ENCODE results near the gene B3GNT7.

The B3GNT7 gene

GRCh38 chr2:231415029-231415428 is 19.5 kb downstream of the B3GNT7 start:
- H3K4me1 ChIP-seq (ENCODE audit: control insufficient read depth, insufficient read depth, low read length, poor library complexity, severe bottlenecking), result peaks cover 9% of the 10 kb centered on the region
- no peaks in the 10 kb centered on the region for H3K36me3 ChIP-seq (ENCODE audit: control insufficient read depth, insufficient read depth, low read length)
- H3K9me3 ChIP-seq (ENCODE audit: control insufficient read depth, low read length), result peaks cover 3% of the 10 kb centered on the region
- H3K27ac ChIP-seq (ENCODE audit: low read depth, low read length, severe bottlenecking), result no peak overlapping the region
- H3K4me3 ChIP-seq (ENCODE audit: extremely low read depth, insufficient read depth, low read length, poor library complexity, severe bottlenecking), result no peak overlapping the region

- no peaks in the 10 kb centered on the region for H3K9me3 ChIP-seq (ENCODE audit: control insufficient read depth, low read length)
- H3K27ac ChIP-seq (ENCODE audit: low read depth, low read length, severe bottlenecking), result no peak overlapping the region
- no peaks in the 10 kb centered on the region for H3K36me3 ChIP-seq (ENCODE audit: control insufficient read depth, insufficient read depth, low read length)
- 85 to 89% methylated on average over 21 to 26 of the region's 26 CpGs for WGBS, 2 experiments (ENCODE audit: insufficient coverage in 2 of 2)
- H3K4me3 ChIP-seq (ENCODE audit: extremely low read depth, insufficient read depth, low read length, poor library complexity, severe bottlenecking), result no peak overlapping the region
- peaks cover 5% of the 10 kb centered on the region for H3K4me1 ChIP-seq (ENCODE audit: control insufficient read depth, insufficient read depth, low read length, poor library complexity, severe bottlenecking)
Measured at GRCh38 chr2:231418820-231419640, 23.5 kb downstream of the B3GNT7 start.

GRCh38 chr2:231421051-231421580 is 25.6 kb downstream of the B3GNT7 start:
- no peaks in the 10 kb centered on the region for H3K4me1 ChIP-seq (ENCODE audit: control insufficient read depth, insufficient read depth, low read length, poor library complexity, severe bottlenecking)
- no peaks in the 10 kb centered on the region for H3K9me3 ChIP-seq (ENCODE audit: control insufficient read depth, low read length)
- H3K4me3 ChIP-seq (ENCODE audit: extremely low read depth, insufficient read depth, low read length, poor library complexity, severe bottlenecking), result no peak overlapping the region
- H3K36me3 ChIP-seq (ENCODE audit: control insufficient read depth, insufficient read depth, low read length), result no peaks in the 10 kb centered on the region
- WGBS, 2 experiments (ENCODE audit: insufficient coverage in 2 of 2), result 82 to 92% methylated on average over 9 of the region's 9 CpGs
- H3K27ac ChIP-seq (ENCODE audit: low read depth, low read length, severe bottlenecking), result no peak overlapping the region

GRCh38 chr2:231422056-231422455 is 26.5 kb downstream of the B3GNT7 start:
- Histone ChIP-seq H3K27ac (ENCODE audit: low read depth, low read length, severe bottlenecking) (no peak overlapping the region), H3K36me3 (ENCODE audit: control insufficient read depth, insufficient read depth, low read length) (no peaks in the 10 kb centered on the region), H3K4me3 (ENCODE audit: extremely low read depth, insufficient read depth, low read length, poor library complexity, severe bottlenecking) (no peak overlapping the region), H3K9me3 (ENCODE audit: control insufficient read depth, low read length) (no peaks in the 10 kb centered on the region), H3K4me1 (ENCODE audit: control insufficient read depth, insufficient read depth, low read length, poor library complexity, severe bottlenecking) (no peaks in the 10 kb centered on the region)
- 100% methylated on average over 1 of the region's 2 CpGs; no CpG with 5 or more reads in 1 of the 2 experiments for WGBS, 2 experiments (ENCODE audit: insufficient coverage in 2 of 2)

- WGBS, 2 experiments (ENCODE audit: insufficient coverage in 2 of 2), result 96 to 98% methylated on average over 7 of the region's 10 CpGs
- Histone ChIP-seq H3K27ac (ENCODE audit: low read depth, low read length, severe bottlenecking) (no peak overlapping the region), H3K4me1 (ENCODE audit: control insufficient read depth, insufficient read depth, low read length, poor library complexity, severe bottlenecking) (no peaks in the 10 kb centered on the region)
Measured at GRCh38 chr2:231423176-231423575, 27.7 kb downstream of the B3GNT7 start.

GRCh38 chr2:231425291-231425810 is 29.8 kb downstream of the B3GNT7 start:
- H3K4me3 ChIP-seq (ENCODE audit: extremely low read depth, insufficient read depth, low read length, poor library complexity, severe bottlenecking), result no peak overlapping the region
- H3K27ac ChIP-seq (ENCODE audit: low read depth, low read length, severe bottlenecking), result no peak overlapping the region
- H3K36me3 ChIP-seq (ENCODE audit: control insufficient read depth, insufficient read depth, low read length), result no peaks in the 10 kb centered on the region
- no peaks in the 10 kb centered on the region for H3K4me1 ChIP-seq (ENCODE audit: control insufficient read depth, insufficient read depth, low read length, poor library complexity, severe bottlenecking)
- H3K9me3 ChIP-seq (ENCODE audit: control insufficient read depth, low read length), result no peaks in the 10 kb centered on the region
- 68 to 69% methylated on average over 4 to 7 of the region's 8 CpGs for WGBS, 2 experiments (ENCODE audit: insufficient coverage in 2 of 2)

More at GRCh38 chr2:231423176-231423575, 27.7 kb downstream of the B3GNT7 start:
- Histone ChIP-seq H3K4me3 (ENCODE audit: extremely low read depth, insufficient read depth, low read length, poor library complexity, severe bottlenecking) (no peak overlapping the region), H3K36me3 (ENCODE audit: control insufficient read depth, insufficient read depth, low read length) (no peaks in the 10 kb centered on the region), H3K9me3 (ENCODE audit: control insufficient read depth, low read length) (no peaks in the 10 kb centered on the region)

- H3K4me1 ChIP-seq (ENCODE audit: control insufficient read depth, insufficient read depth, low read length, poor library complexity, severe bottlenecking), result no peaks in the 10 kb centered on the region
- no peaks in the 10 kb centered on the region for H3K36me3 ChIP-seq (ENCODE audit: control insufficient read depth, insufficient read depth, low read length)
- no peak overlapping the region for H3K4me3 ChIP-seq (ENCODE audit: extremely low read depth, insufficient read depth, low read length, poor library complexity, severe bottlenecking)
- no peaks in the 10 kb centered on the region for H3K9me3 ChIP-seq (ENCODE audit: control insufficient read depth, low read length)
- 76 to 80% methylated on average over 16 to 19 of the region's 21 CpGs for WGBS, 2 experiments (ENCODE audit: insufficient coverage in 2 of 2)
- H3K27ac ChIP-seq (ENCODE audit: low read depth, low read length, severe bottlenecking), result no peak overlapping the region
Measured at GRCh38 chr2:231425811-231426703, 30.5 kb downstream of the B3GNT7 start.

GRCh38 chr2:231427116-231427515 is 31.6 kb downstream of the B3GNT7 start:
- no peaks in the 10 kb centered on the region for H3K9me3 ChIP-seq (ENCODE audit: control insufficient read depth, low read length)
- no peak overlapping the region for H3K27ac ChIP-seq (ENCODE audit: low read depth, low read length, severe bottlenecking)
- H3K4me3 ChIP-seq (ENCODE audit: extremely low read depth, insufficient read depth, low read length, poor library complexity, severe bottlenecking), result no peak overlapping the region
- no peaks in the 10 kb centered on the region for H3K4me1 ChIP-seq (ENCODE audit: control insufficient read depth, insufficient read depth, low read length, poor library complexity, severe bottlenecking)
- no CpG with 5 or more reads among the region's 3 CpGs for WGBS, 2 experiments (ENCODE audit: insufficient coverage in 2 of 2)
- no peaks in the 10 kb centered on the region for H3K36me3 ChIP-seq (ENCODE audit: control insufficient read depth, insufficient read depth, low read length)

GRCh38 chr2:231429152-231429551 is 33.6 kb downstream of the B3GNT7 start:
- WGBS, 2 experiments (ENCODE audit: insufficient coverage in 2 of 2), result 64 to 66% methylated on average over 4 of the region's 6 CpGs
- no peaks in the 10 kb centered on the region for H3K4me1 ChIP-seq (ENCODE audit: control insufficient read depth, insufficient read depth, low read length, poor library complexity, severe bottlenecking)
- H3K9me3 ChIP-seq (ENCODE audit: control insufficient read depth, low read length), result no peaks in the 10 kb centered on the region
- no peak overlapping the region for H3K4me3 ChIP-seq (ENCODE audit: extremely low read depth, insufficient read depth, low read length, poor library complexity, severe bottlenecking)
- H3K36me3 ChIP-seq (ENCODE audit: control insufficient read depth, insufficient read depth, low read length), result no peaks in the 10 kb centered on the region
- no peak overlapping the region for H3K27ac ChIP-seq (ENCODE audit: low read depth, low read length, severe bottlenecking)

GRCh38 chr2:231429901-231430300 is 34.4 kb downstream of the B3GNT7 start:
- H3K4me1 ChIP-seq (ENCODE audit: control insufficient read depth, insufficient read depth, low read length, poor library complexity, severe bottlenecking), result no peaks in the 10 kb centered on the region
- no peaks in the 10 kb centered on the region for H3K9me3 ChIP-seq (ENCODE audit: control insufficient read depth, low read length)
- 89 to 93% methylated on average over 2 to 3 of the region's 3 CpGs for WGBS, 2 experiments (ENCODE audit: insufficient coverage in 2 of 2)
- no peak overlapping the region for H3K27ac ChIP-seq (ENCODE audit: low read depth, low read length, severe bottlenecking)
- no peak overlapping the region for H3K4me3 ChIP-seq (ENCODE audit: extremely low read depth, insufficient read depth, low read length, poor library complexity, severe bottlenecking)
- H3K36me3 ChIP-seq (ENCODE audit: control insufficient read depth, insufficient read depth, low read length), result no peaks in the 10 kb centered on the region

Measured in mesodermal cell (in vitro differentiated cells).